Aorta (tissue), 5 donors: ENCODE measurements around the gene FAM193A. TPM values are rescaled to one million over a fixed set of nuclear protein-coding genes. Genes with fewer than 3 reads are reported as not detected.

Experiments
- ATAC-seq: fragments of 200-7000 bp; cut with Tn5 transposase; one replicate; pipeline ENCODE4 v1.9.1; 2022; ENCODE audit warnings: moderate library complexity; ENCODE audit not compliant: low FRiP score
- DNase-seq, 2 donors: peaks; one replicate each; pipeline ENCODE4 v3.0.0-alpha.2; 2020
- H3K27ac ChIP-seq, 2 donors: one replicate each; pipeline ENCODE4 v1.5.1; 2013; ENCODE audit warnings: low read length in 2 of 2, mild to moderate bottlenecking in 2 of 2, moderate library complexity in 2 of 2, control low read depth in 1 of 2, inconsistent platforms in 1 of 2, low read depth in 1 of 2
- H3K27me3 ChIP-seq, 2 donors: one replicate each; pipeline ENCODE4 v1.6.1; 2013; ENCODE audit warnings: control low read depth in 1 of 2, low read length in 1 of 2, mild to moderate bottlenecking in 1 of 2, moderate library complexity in 1 of 2; ENCODE audit not compliant: insufficient read depth in 2 of 2, control insufficient read depth in 1 of 2
- H3K36me3 ChIP-seq, 2 donors: one replicate each; pipeline ENCODE4 v1.6.1; 2013; ENCODE audit warnings: control low read depth in 1 of 2, low read length in 1 of 2, mild to moderate bottlenecking in 1 of 2; ENCODE audit not compliant: insufficient read depth in 2 of 2, control insufficient read depth in 1 of 2
- H3K4me1 ChIP-seq, 2 donors: one replicate each; pipeline ENCODE4 v1.6.1; 2013; ENCODE audit warnings: low read length in 2 of 2, control low read depth in 1 of 2, mild to moderate bottlenecking in 1 of 2, moderate library complexity in 1 of 2; ENCODE audit not compliant: insufficient read depth in 2 of 2, control insufficient read depth in 1 of 2
- H3K4me3 ChIP-seq, 2 donors: one replicate each; pipeline ENCODE4 v1.5.1; 2013; ENCODE audit warnings: low read length in 2 of 2, control low read depth in 1 of 2, mild to moderate bottlenecking in 1 of 2
- H3K9me3 ChIP-seq: one replicate; pipeline ENCODE4 v1.6.1; 2013; ENCODE audit warnings: mild to moderate bottlenecking, low read length; ENCODE audit not compliant: control insufficient read depth
- WGBS, 2 donors: extraction: QIAGEN DNeasy Blood & Tissue Kit; methylation state at CpG; one replicate each; pipeline ENCODE4 v1.1.7; 2013; 5-methylcytosine and 5-hydroxymethylcytosine counted together
- intact Hi-C, 2 donors: fragments of 100-400 bp; cut with DNase I; formaldehyde crosslinking; loops; one replicate each; pipeline versions ENCODE4 v1.14.2 to v1.15.0; 2022
- polyA plus RNA-seq, 2 donors: library from polyadenylated mRNA; stranded (reverse); fragments of 200-250 nt; gene quantifications; one replicate each; pipeline ENCODE4 v1.2.3, GENCODE V29; 2013
- total RNA-seq, 2 donors: library from RNA; stranded (reverse); fragmentation: NEBNext Ultra II Directional; extraction: Animal tissue kit (Norgen Biotek cat#: 25700); gene quantifications; one replicate each; pipeline ENCODE4 v1.2.1, GENCODE V29; 2021
- donor health status: healthy with polysubstance abuse.
- donor health status: Bipolar disorder and iron deficiency.
- donor health status: DM: no; HTN: no; CAD: no.
- donor health status: DM: no; HTN: no; CAD: no.
- donor health status: DM: yes; HTN: yes; CAD: no.

Gene FAM193A
- total and polyA plus RNA-seq, 4 donors, result 4.6 to 41.6 (median 18.5) TPM

DNA sequence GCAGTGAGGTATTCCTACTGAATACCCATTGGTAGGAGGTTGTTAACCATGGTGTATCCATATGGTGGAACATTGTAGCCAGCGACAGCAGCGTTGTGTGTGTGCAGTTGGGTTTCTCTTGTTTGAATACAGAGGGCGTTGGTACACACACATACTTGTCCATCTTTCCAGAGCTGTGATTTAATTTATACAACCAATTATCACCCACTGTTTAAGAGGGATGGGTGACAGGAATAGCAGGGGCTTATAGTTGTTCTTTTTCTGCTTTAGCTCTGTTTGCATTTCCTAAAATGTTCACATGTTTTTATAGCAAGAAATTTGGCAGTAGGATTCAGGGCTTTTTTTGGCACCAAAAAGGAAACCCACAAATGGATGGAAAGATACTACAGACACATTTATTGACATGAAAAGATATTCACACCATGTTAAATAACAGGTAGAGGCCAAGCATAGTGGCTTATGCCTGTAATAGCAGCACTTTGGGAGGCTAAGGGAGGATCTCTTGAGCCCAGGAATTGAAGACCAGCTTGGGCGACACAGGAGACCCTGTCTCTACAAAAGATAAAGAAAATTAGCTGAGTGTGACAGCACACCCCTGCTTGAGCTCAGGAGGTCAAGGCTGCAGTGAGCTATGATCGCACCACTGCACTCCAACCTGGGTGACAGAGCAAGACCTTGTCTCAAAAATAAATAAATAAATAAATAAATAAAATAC, 159.1 kb downstream of the FAM193A start:
- DNase-seq, result peak in 1 of 2 donors; percentile 12
- no peaks in the 10 kb centered on the region for H3K27me3 ChIP-seq
- no peaks in the 10 kb centered on the region for H3K4me1 ChIP-seq
- ATAC-seq, result no peak
- H3K4me3 ChIP-seq, result no peak overlapping the region
- intact Hi-C loops, result no loop called here
- no peak overlapping the region for H3K27ac ChIP-seq
- no peaks in the 10 kb centered on the region for H3K9me3 ChIP-seq
- 73 to 75% methylated on average over 5 of the region's 5 CpGs for WGBS, 2 donors
- peaks cover 0 to 15% of the 10 kb centered on the region in 2 donors for H3K36me3 ChIP-seq

DNA sequence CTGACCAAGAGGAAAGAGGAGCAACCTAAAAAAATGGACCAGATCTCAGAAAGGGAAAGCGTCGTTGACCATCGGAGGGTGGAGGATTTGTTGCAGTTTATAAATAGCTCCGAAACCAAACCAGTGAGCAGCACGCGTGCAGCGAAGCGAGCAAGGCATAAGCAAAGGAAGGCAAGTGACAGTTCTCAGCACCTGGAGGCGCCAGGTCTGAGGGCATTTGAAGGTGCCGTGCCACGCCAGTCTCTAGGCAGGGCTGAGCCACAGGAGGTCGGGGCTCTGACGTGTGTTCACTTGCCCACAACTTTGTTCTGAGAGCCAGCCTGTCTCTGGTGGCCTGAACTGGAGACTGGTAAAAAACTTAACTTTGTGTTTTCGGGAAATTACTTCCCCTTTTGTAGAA, 160.0 kb downstream of the FAM193A start:
- H3K27ac ChIP-seq, result no peak overlapping the region
- H3K4me1 ChIP-seq, result no peaks in the 10 kb centered on the region
- intact Hi-C loops, result no loop called here
- no peak overlapping the region for H3K4me3 ChIP-seq
- H3K36me3 ChIP-seq, result peaks cover 0 to 13% of the 10 kb centered on the region in 2 donors
- no peaks in the 10 kb centered on the region for H3K9me3 ChIP-seq
- 92% methylated on average over 14 of the region's 14 CpGs for WGBS, 2 donors
- H3K27me3 ChIP-seq, result no peaks in the 10 kb centered on the region
- ATAC-seq (no peak), DNase-seq (peak in 1 of 2 donors; percentile 45)

DNA sequence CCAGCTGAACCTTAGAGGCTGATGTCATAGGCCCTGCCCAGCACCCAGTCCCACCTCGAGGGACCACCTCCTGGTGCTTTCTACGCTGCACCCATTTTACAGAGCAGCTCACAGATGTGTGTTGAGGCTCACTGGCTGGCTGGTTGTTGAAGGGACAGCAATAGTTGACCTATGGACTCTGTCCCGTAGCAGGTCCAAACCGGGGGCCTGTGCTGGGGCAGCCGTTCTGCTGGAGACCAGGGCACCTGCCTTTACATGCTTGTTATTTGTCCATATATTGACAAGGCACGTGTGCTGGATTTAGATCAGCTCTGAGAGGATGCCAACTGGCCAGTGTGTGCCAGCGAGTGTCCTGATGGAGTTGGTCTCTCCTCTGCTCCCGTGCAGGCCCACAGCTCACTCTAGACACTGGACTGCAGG, 161.6 kb downstream of the FAM193A start:
- peaks cover 0 to 15% of the 10 kb centered on the region in 2 donors for H3K36me3 ChIP-seq
- ATAC-seq, result no peak

DNA sequence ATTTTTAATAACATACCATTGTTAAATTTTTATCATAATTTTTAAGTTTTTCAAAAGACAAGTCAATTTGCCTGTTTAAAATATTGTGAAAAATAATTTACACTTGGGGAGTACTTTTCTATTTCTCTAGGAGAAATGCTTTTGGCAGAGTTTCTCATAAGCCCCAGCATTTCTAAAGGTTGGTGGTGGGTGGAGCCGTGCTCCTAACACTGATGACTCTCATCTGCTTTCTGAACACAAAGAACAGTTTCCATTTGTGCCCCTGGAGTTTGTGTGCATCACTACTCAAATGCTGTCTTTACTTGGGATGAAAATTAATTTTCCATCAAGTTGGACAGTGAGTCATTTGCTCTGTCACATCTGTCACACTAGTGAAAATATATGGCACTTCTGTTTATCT, 162.1 kb downstream of the FAM193A start:
- Histone ChIP-seq H3K9me3 (no peaks in the 10 kb centered on the region), H3K4me3 (no peak overlapping the region), H3K27me3 (no peaks in the 10 kb centered on the region), H3K4me1 (no peaks in the 10 kb centered on the region), H3K36me3 (peaks cover 4 to 15% of the 10 kb centered on the region in 2 donors), H3K27ac (no peak overlapping the region)
- intact Hi-C loops, result no loop called here
- WGBS, 2 donors, result 74 to 91% methylated on average over 1 of the region's 1 CpG
- ATAC-seq, result no peak
- DNase-seq, result peak in 1 of 2 donors; percentile 24

More for the DNA sequence above, 161.6 kb downstream of the FAM193A start:
- H3K4me1 ChIP-seq, result no peaks in the 10 kb centered on the region
- intact Hi-C loops, result no loop called here
- no peak overlapping the region for H3K4me3 ChIP-seq
- no peaks in the 10 kb centered on the region for H3K27me3 ChIP-seq
- no peak overlapping the region for H3K27ac ChIP-seq
- 73 to 77% methylated on average over 8 of the region's 8 CpGs for WGBS, 2 donors
- peak in 1 of 2 donors; percentile 48 for DNase-seq
- H3K9me3 ChIP-seq, result no peaks in the 10 kb centered on the region

DNA sequence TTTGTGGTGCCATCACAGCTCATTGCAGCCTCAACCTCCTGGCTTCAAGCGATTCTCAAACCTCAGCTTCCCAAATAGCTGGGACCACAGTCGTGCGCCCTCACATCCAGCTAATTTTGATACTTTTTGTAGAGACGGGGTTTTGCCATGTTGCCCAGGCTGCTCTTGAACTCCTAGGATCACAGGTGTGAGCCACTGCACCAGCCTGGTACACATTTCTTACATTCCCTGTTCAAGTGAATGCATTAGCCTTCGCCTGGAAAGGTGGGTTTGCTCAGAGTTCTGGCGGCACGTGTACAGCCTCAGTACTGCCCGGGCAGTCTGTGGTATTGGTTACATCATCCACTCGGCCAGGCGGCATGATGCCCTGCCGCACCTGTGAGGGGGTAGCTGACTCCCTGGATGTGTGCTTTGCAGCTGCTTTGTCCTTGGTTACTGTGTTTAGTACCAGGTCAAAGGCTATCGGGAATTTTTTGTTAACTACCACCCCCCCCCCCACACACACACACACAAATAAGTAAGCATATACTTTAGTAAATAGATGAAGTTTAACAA, 162.6 kb downstream of the FAM193A start:
- H3K4me3 ChIP-seq, result no peak overlapping the region
- no peaks in the 10 kb centered on the region for H3K9me3 ChIP-seq
- H3K4me1 ChIP-seq, result no peaks in the 10 kb centered on the region
- ATAC-seq (no peak), DNase-seq (peak in 1 of 2 donors; percentile 61)
- no peaks in the 10 kb centered on the region for H3K27me3 ChIP-seq
- H3K36me3 ChIP-seq, result peaks cover 4 to 11% of the 10 kb centered on the region in 2 donors
- intact Hi-C loops, result no loop called here
- WGBS, 2 donors, result 90 to 94% methylated on average over 12 of the region's 12 CpGs
- H3K27ac ChIP-seq, result no peak overlapping the region

DNA sequence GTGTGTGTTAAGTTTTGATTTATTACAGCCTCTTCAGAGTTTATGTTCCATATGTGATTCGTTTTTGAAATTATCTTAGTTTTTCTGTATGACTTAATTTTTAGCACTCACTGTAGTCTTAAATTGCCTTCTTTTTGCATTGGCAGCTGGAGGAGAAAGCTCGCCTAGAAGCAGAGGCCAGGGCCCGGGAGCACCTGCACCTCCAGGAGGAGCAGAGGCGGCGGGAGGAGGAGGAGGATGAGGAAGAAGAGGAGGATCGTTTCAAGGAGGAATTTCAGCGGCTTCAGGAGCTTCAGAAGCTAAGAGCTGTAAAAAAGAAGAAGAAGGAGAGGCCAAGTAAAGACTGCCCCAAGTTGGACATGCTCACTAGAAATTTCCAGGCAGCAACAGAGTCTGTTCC, 163.1 kb downstream of the FAM193A start:
- Histone ChIP-seq H3K9me3 (no peaks in the 10 kb centered on the region), H3K4me3 (no peak overlapping the region), H3K4me1 (no peaks in the 10 kb centered on the region), H3K27ac (no peak overlapping the region), H3K36me3 (peaks cover 4 to 11% of the 10 kb centered on the region in 2 donors), H3K27me3 (no peaks in the 10 kb centered on the region)
- DNase-seq (peak in 1 of 2 donors; percentile 46), ATAC-seq (no peak)
- intact Hi-C loops, result no loop called here
- WGBS, 2 donors, result 87 to 88% methylated on average over 7 of the region's 7 CpGs

DNA sequence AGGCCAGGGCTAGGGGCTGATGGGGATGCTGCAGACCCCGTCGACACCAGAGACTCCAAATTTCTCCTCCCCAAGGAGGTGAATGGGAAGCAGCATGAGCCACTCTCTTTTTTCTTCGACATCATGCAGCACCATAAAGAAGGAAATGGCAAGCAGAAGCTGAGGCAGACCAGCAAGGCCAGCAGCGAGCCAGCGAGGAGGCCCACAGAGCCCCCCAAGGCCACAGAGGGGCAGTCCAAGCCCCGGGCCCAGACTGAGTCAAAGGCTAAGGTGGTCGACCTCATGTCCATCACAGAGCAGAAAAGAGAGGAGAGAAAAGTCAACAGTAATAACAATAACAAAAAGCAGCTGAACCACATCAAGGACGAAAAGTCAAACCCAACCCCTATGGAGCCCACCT, 163.6 kb downstream of the FAM193A start:
- no peaks in the 10 kb centered on the region for H3K4me1 ChIP-seq
- H3K27me3 ChIP-seq, result no peaks in the 10 kb centered on the region
- ATAC-seq (no peak), DNase-seq (peak in 1 of 2 donors; percentile 62)
- H3K36me3 ChIP-seq, result peaks cover 4 to 11% of the 10 kb centered on the region in 2 donors
- WGBS, 2 donors, result 84 to 89% methylated on average over 8 of the region's 8 CpGs
- intact Hi-C loops, result no loop called here
- H3K9me3 ChIP-seq, result no peaks in the 10 kb centered on the region
- H3K27ac ChIP-seq, result no peak overlapping the region
- H3K4me3 ChIP-seq, result no peak overlapping the region

DNA sequence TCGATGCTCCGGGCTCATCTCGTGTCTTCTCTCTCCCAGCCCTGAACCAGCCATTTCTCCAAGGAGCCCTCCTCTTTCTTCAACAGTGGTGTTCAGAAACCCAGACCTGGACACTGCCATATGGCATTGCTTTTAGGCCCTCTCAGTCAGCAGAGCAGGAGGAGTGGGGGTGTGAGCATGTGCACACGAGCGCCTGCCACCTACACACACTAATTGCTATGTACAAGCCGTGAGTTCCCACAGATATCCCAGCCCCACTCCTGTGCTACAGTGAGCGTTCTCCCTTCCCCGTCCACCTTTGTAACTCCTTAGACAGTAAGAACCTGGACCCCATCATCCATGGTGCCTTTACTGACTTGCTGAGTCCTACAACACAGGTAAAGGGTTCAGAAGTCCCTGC, 165.9 kb downstream of the FAM193A start:
- H3K36me3 ChIP-seq, result peaks cover 4 to 11% of the 10 kb centered on the region in 2 donors
- no peaks in the 10 kb centered on the region for H3K27me3 ChIP-seq

DNA sequence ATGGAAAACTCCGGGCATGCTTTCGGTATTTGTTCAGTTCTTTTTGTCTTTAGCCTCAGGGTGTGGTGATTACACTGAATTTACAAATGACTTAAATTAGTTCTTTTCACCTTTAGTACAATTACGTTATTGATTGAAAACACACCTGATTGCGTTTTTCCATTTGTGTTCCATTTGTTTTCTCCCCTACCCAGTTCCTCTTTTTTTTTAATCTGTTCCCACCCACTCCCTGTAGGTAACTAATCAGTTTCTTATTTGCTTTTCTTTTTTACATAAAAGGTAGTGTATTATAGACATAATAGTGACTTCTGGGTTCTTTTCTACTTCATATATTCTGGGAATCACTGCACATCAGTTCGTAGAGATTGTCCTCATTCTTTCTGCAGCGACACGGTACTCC, 166.3 kb downstream of the FAM193A start:
- Histone ChIP-seq H3K27me3 (no peaks in the 10 kb centered on the region), H3K9me3 (no peaks in the 10 kb centered on the region), H3K27ac (no peak overlapping the region), H3K36me3 (peaks cover 4 to 9% of the 10 kb centered on the region in 2 donors), H3K4me3 (no peak overlapping the region), H3K4me1 (no peaks in the 10 kb centered on the region)
- ATAC-seq, result no peak
- 87 to 89% methylated on average over 7 of the region's 7 CpGs for WGBS, 2 donors
- intact Hi-C loops, result no loop called here
- DNase-seq, result no peak

More for the DNA sequence above, 165.9 kb downstream of the FAM193A start:
- 91 to 94% methylated on average over 8 of the region's 8 CpGs for WGBS, 2 donors
- ATAC-seq (no peak), DNase-seq (peak in 1 of 2 donors; percentile 19)
- no peak overlapping the region for H3K4me3 ChIP-seq
- intact Hi-C loops, result no loop called here
- H3K9me3 ChIP-seq, result no peaks in the 10 kb centered on the region
- H3K27ac ChIP-seq, result no peak overlapping the region
- H3K4me1 ChIP-seq, result no peaks in the 10 kb centered on the region
